ENCODE results near the gene TFCP2. TPM values are rescaled to one million over a fixed set of nuclear protein-coding genes. Genes with fewer than 3 reads are reported as not detected.

The TFCP2 gene
- polyA plus RNA-seq, 10 donors: 35.9 to 46.3 (median 40.6) TPM

Other genes with a start within 250 kb of the TFCP2 start
- gene HIGD1C, start 220.6 kb downstream of the TFCP2 start, polyA plus RNA-seq (ENCODE audit: insufficient read length in 10 of 10): under 1 TPM in 3 of 10 donors, not detected in 7; 0.51 to 0.89 (median 0.83) TPM
- 10 to 100 TPM; 17.0 to 29.8 (median 24.9) TPM for gene SLC11A2, start 146.8 kb downstream of the TFCP2 start, polyA plus RNA-seq (ENCODE audit: insufficient read length in 10 of 10)
- gene LETMD1, start 124.8 kb downstream of the TFCP2 start, polyA plus RNA-seq (ENCODE audit: insufficient read length in 10 of 10): 10 to 100 TPM; 33.1 to 84.0 (median 47.7) TPM
- gene CSRNP2, start 89.5 kb downstream of the TFCP2 start, polyA plus RNA-seq (ENCODE audit: insufficient read length in 10 of 10): 10 to 100 TPM; 21.3 to 31.8 (median 25.4) TPM
- gene POU6F1, start 44.9 kb upstream of the TFCP2 start, polyA plus RNA-seq (ENCODE audit: insufficient read length in 10 of 10): 10 to 100 TPM in 4 of 10 donors, 1 to 10 TPM in 6; 5.6 to 11.5 (median 9.2) TPM
- gene DAZAP2, start 65.7 kb upstream of the TFCP2 start, polyA plus RNA-seq (ENCODE audit: insufficient read length in 10 of 10): 10 to 100 TPM; 67.6 to 93.6 (median 82.6) TPM
- gene SMAGP, start 97.3 kb upstream of the TFCP2 start, polyA plus RNA-seq (ENCODE audit: insufficient read length in 10 of 10): 10 to 100 TPM in 4 of 10 donors, 1 to 10 TPM in 6; 6.2 to 16.6 (median 8.4) TPM
- gene BIN2, start 151.0 kb upstream of the TFCP2 start, polyA plus RNA-seq (ENCODE audit: insufficient read length in 10 of 10): 10 to 100 TPM in 1 of 10 donors, 1 to 10 TPM in 9; 1.9 to 12.4 (median 3.2) TPM
- not detected for gene CELA1, start 173.5 kb upstream of the TFCP2 start, polyA plus RNA-seq (ENCODE audit: insufficient read length in 10 of 10)
- 1 to 10 TPM in 2 of 10 donors, under 1 TPM in 8; 0.28 to 1.2 (median 0.61) TPM for gene GALNT6, start 218.3 kb upstream of the TFCP2 start, polyA plus RNA-seq (ENCODE audit: insufficient read length in 10 of 10)

Data from muscle of back (tissue), 10 donors.